ENCODE results near the gene HIVEP3.

- TF ChIP-seq EZH2phosphoT487 (IDR thresholded peaks at IDR 0.05; ENCODE audit: borderline replicate concordance): no peak
- TF ChIP-seq CTCF (conservative IDR thresholded peaks at IDR 0.05; ENCODE audit: low read length): no peak
These were observed 59.0 kb downstream of the HIVEP3 start for GRCh38 chr1:41859686-41860085.

Data from Loucy (cell line).